T-helper 1 cell treated with Interleukin-12 subunit alpha and Interleukin-12 subunit beta and Interleukin-4 antibody, amounts not matched to agents 30 μg/mL and 1 μg/mL, for 36 hours (primary cell): ENCODE data around the gene RBPMS2.

Experiments
- H3K27ac Mint-ChIP-seq: one replicate; pipeline ENCODE4 v1.8.0; 2021; ENCODE audit warnings: mild to moderate bottlenecking, mixed read lengths
- H3K27me3 Mint-ChIP-seq: one replicate; pipeline ENCODE4 v1.8.0; 2021; ENCODE audit warnings: low read depth, mixed read lengths
- H3K36me3 Mint-ChIP-seq: one replicate; pipeline ENCODE4 v1.8.0; 2021; ENCODE audit warnings: low read depth, mixed read lengths
- H3K4me1 Mint-ChIP-seq: one replicate; pipeline ENCODE4 v1.8.0; 2021; ENCODE audit warnings: low read depth, mixed read lengths
- H3K4me3 Mint-ChIP-seq: one replicate; pipeline ENCODE4 v1.8.0; 2021; ENCODE audit warnings: mild to moderate bottlenecking, moderate library complexity, mixed read lengths
- H3K9me3 Mint-ChIP-seq: one replicate; pipeline ENCODE4 v1.8.0; 2021; ENCODE audit warnings: mixed read lengths

The RBPMS2 gene

DNA sequence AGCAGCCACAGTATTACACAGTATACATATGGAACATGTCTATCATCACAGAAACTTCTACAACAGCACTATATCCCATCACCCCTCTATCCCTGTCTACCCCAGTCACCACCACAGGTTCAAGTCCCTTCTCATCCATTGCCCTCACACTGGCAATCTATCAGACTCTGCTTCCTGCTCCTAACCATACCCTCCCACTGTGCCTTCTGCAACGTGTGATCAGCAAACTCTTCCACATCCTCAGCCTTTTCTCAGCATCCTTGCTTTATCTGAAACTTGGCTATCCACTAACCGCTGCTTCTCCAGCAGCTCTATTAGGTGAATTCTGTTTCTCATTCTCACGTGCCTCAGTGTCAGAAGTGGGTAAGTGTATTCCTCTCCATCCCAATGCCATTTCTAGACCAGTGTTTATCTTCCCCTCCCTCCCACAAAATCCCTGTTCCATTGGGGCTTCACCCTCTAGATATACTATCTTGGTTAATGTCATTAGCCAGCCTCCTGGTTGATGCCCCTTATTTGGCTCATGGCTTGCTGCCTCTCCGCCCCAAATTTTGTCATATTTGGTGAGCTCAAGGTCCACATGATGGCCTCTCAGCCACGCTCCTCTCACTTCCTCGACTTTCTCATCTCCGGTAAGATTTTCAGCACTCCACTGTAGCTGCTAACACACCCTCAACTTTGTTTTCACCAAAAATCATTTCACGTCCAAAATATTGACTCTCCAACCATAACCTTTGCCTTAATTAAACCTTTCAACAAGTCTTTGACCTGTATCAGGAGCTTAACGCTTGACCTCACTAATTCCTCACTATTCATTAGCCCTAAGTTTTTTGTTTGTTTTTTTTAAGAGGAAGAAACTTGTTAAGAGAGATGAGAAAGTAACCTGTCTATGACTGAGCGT, 69.1 kb downstream of the RBPMS2 start:
- no peak overlapping the region for H3K4me3 Mint-ChIP-seq
- peaks cover 5% of the 10 kb centered on the region for H3K27me3 Mint-ChIP-seq
- H3K4me1 Mint-ChIP-seq = peaks cover 15% of the 10 kb centered on the region
- H3K9me3 Mint-ChIP-seq = no peaks in the 10 kb centered on the region
- H3K36me3 Mint-ChIP-seq = peaks cover 5% of the 10 kb centered on the region
- H3K27ac Mint-ChIP-seq = no peak overlapping the region

DNA sequence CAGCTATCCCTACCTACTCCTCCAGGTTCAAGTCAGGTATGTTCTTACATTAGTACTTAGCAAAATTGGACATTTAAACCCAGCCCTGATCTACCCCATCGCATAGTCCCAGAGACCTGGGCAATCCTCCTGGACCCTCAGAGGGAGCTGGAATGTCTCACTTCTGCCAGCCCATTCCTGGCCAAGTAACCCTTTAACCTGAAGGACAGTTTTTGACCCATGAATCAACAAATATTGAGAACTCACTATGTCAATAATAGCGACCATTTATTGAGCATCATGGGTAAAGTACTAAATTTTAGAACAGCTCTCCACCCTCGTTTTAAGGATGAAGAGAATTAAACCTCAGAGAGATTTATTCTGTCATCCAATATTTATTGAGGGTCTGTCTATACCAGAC, 70.4 kb downstream of the RBPMS2 start:
- Mint-ChIP-seq H3K9me3 (no peaks in the 10 kb centered on the region), H3K4me3 (no peak overlapping the region), H3K4me1 (peaks cover 27% of the 10 kb centered on the region), H3K27me3 (peaks cover 5% of the 10 kb centered on the region), H3K36me3 (peaks cover 9% of the 10 kb centered on the region), H3K27ac (no peak overlapping the region)

DNA sequence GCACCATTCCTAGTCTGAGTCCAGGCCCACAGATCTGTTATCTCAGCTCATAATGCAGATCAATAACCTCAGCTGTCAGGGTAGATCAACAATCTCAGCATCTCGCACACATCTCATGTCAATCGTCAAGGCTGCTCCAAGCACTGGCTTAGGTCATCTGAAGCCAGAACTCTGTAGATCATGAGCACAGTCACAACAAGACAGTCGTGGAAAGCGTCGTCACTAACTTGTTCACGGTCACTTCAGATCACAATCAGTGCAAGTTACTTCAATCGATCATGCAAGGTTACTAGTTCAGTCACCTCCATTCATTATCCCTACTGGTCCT, 71.8 kb downstream of the RBPMS2 start:
- Mint-ChIP-seq H3K36me3 (peaks cover 12% of the 10 kb centered on the region), H3K9me3 (no peaks in the 10 kb centered on the region), H3K27me3 (peaks cover 5% of the 10 kb centered on the region), H3K4me3 (peak overlapping the region; percentile 91), H3K27ac (peak overlapping the region; percentile 16), H3K4me1 (peaks cover 35% of the 10 kb centered on the region)

DNA sequence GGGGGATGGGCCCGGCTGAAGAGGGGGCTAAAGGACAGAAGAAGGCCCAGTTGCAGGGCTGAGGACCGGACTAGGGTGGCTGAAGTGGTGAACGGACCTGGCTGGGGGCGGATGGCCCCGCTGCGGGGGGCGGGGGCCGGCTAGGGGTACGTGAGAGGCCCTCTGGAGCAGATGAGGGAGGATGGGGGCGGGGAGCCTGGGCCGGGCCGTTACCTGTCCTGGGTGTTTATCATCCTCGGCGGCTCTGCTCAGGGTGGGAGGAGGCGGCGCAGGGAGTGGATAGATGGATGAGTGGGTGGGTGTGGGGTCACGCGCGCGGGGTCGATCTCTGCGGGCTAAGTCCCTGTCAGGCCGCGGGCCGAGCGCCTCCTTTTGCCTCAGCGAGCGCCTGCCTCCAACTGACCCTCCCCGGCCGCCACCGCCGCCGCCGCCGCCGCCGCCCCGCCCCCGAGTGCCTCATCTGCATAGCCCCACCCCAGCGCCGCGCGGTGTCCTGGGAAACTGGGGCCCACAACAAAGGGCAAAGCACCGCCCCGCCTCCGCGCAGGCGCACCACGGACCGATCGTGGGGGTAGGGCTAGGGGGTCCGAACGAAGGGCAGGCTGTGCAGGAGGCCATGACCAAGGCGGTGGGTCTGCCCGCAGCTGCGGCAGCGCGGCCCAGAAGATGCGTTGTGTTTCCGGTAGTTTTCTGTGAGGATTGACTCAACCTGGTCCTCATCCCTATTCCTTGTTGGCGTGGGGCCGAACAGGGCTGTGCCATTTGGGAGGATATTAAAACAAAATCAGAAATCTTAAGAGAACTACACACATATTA, 72.4 kb downstream of the RBPMS2 start:
- Mint-ChIP-seq H3K9me3 (no peaks in the 10 kb centered on the region), H3K4me1 (peaks cover 39% of the 10 kb centered on the region), H3K4me3 (peak overlapping the region; percentile 91), H3K27me3 (peaks cover under 1% of the 10 kb centered on the region), H3K27ac (peak overlapping the region; percentile 16), H3K36me3 (peaks cover 12% of the 10 kb centered on the region)

DNA sequence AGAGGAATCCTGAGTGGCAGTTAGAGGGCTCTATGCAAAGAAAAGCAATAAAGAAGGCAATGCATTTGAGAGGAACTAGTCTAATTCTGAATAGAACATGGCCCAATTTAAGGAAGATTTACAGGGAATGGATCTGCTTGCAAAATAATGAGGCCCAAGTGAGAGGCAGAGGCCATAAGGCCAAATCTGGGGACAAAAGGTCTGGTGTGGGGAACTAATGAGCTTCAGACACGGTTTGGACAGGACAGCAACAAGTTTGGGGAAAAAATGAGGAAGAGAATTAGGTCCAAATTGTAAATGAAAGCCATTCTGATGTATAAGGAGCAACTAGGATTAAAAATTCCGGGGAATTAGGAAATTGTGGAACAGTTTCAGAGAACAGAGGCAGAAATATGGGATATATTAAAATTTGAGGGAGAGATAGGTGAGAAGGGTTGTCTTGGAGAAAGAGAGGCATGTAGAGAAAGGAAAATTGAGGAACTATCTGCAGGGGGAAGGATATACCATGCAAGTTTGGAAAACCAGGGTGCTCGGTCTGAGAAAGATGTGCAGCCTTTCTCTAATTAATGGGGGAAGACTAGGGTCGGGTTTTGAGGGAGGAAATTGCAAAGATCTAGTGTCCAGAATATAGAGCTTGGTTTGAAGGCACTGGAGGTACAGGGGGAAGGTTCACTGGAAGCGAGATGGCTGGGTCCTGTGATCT, 73.8 kb downstream of the RBPMS2 start:
- Mint-ChIP-seq H3K4me3 (peak overlapping the region; percentile 91), H3K36me3 (peaks cover 12% of the 10 kb centered on the region), H3K4me1 (peaks cover 43% of the 10 kb centered on the region)

DNA sequence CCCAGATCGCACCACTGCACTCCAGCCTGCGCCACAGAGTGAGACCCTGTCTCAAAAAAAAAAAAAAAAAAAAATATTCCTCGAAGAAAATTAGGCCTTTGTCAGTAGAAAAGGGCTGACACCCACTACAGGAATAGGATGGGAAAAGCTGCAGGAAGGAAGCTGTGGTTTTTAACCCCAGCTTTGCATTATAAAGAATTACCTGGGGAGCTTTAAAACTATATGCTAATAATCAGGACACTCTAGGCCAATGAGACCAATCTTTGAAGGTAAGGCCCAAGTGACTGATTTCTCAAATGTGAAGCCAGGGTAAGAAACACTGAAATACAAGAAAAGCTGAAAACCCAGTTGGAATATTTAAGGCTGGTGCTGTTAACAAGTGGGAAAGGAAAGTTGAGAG, 74.3 kb downstream of the RBPMS2 start:
- peaks cover 12% of the 10 kb centered on the region for H3K36me3 Mint-ChIP-seq
- H3K9me3 Mint-ChIP-seq = no peaks in the 10 kb centered on the region
- H3K4me3 Mint-ChIP-seq = peak overlapping the region; percentile 91
- no peaks in the 10 kb centered on the region for H3K27me3 Mint-ChIP-seq
- peak overlapping the region; percentile 1 for H3K27ac Mint-ChIP-seq
- H3K4me1 Mint-ChIP-seq = peaks cover 43% of the 10 kb centered on the region

More for the DNA sequence above, 73.8 kb downstream of the RBPMS2 start:
- Mint-ChIP-seq H3K27ac (peak overlapping the region; percentile 78), H3K9me3 (no peaks in the 10 kb centered on the region), H3K27me3 (no peaks in the 10 kb centered on the region)

DNA sequence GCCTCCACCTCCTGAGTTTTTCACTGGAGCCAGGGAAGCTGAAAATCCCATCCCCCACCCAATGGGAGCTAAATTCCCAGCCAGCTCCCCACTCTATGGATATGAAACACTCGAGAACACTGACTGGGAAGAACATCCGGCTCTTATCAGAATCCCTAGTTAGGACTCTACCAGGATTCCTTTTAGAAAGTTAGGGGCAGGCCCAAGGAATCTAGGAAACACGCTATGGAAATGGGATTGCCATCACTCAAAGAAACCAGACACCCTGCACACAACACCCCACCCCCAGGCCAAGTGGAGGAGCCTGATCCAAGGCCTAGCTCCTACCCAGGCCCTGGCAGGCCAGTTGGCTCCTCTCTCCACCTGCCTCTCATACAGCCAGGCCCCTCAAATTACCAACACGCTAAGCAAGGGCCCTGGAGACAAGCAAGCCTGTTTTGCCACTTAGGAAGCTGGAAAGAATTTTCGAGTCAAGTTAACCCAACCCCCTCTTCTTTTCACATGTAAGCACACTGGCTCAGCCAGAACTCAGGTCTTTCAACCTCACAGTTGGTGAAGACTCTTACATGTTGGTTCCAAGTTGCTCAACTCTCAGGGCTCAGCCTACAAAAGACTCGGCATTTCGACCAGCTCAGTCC, 75.5 kb downstream of the RBPMS2 start:
- H3K27ac Mint-ChIP-seq = no peak overlapping the region
- no peaks in the 10 kb centered on the region for H3K9me3 Mint-ChIP-seq
- H3K4me1 Mint-ChIP-seq = peaks cover 47% of the 10 kb centered on the region
- no peak overlapping the region for H3K4me3 Mint-ChIP-seq
- no peaks in the 10 kb centered on the region for H3K27me3 Mint-ChIP-seq
- peaks cover 17% of the 10 kb centered on the region for H3K36me3 Mint-ChIP-seq

DNA sequence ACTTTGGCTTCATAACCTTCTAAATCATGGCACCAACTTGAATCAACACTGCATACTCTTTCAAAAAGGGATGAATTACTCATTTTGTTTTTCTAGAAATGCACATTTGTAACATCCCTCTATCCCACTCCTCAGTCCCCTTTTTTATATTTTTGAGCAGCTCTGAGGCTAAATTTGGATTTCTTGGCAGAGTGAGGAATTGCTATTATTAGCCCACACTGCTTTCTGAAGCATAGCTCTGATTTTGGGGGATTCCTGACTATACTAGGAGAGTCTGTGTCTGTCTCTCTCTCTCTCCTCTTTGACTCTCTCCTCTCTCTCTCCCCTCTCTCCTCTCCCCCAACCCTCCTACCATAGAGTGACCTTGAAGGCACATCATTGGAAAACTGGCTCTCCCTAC, 76.6 kb downstream of the RBPMS2 start:
- Mint-ChIP-seq H3K27ac (peak overlapping the region; percentile 18), H3K4me1 (peaks cover 47% of the 10 kb centered on the region), H3K4me3 (no peak overlapping the region), H3K9me3 (no peaks in the 10 kb centered on the region), H3K36me3 (peaks cover 17% of the 10 kb centered on the region), H3K27me3 (no peaks in the 10 kb centered on the region)

DNA sequence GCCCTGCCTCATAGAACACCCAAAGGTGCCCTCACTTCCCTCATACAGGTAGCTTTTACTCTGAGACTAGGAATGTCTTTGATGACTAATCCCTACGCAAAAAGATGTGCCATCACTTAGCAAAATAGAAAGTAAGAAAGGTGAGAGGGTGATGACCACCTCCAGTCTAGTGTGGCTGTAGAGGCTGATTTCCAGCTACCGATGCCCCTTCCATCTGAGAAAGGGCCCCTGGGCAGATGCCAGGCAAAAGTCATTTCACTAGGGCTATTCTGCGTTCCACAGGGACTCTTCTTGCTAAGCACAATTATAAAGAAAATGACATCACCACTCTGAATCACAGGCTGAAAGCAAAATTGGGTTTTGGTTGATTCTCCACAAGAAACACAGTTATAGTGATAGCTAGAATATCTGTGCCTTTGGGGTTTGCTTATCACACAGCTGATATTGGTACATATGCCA, 77.4 kb downstream of the RBPMS2 start:
- Mint-ChIP-seq H3K27me3 (no peaks in the 10 kb centered on the region), H3K9me3 (no peaks in the 10 kb centered on the region), H3K27ac (no peak overlapping the region), H3K4me3 (no peak overlapping the region), H3K36me3 (peaks cover 17% of the 10 kb centered on the region), H3K4me1 (peaks cover 42% of the 10 kb centered on the region)

DNA sequence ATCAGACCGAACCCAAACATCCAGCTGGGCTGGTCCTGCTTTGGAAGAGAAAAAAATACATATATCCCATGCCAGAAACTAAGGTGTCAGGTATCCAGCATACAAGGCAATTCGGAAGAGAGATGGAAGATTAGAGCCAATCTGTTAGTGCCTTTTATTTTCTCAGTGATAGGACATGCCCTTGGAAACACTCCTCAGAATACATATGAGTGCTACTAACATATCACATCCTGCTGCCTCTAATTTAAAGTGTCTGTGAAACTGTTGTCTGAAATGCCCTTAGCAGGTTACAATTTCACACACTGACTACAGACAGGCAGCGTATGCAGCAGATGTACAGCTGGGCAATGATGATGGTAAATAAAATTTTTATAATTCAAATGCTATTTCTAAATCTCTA, 78.9 kb downstream of the RBPMS2 start:
- Mint-ChIP-seq H3K4me1 (peaks cover 34% of the 10 kb centered on the region), H3K36me3 (peaks cover 14% of the 10 kb centered on the region), H3K4me3 (no peak overlapping the region), H3K27me3 (no peaks in the 10 kb centered on the region), H3K9me3 (no peaks in the 10 kb centered on the region), H3K27ac (no peak overlapping the region)

DNA sequence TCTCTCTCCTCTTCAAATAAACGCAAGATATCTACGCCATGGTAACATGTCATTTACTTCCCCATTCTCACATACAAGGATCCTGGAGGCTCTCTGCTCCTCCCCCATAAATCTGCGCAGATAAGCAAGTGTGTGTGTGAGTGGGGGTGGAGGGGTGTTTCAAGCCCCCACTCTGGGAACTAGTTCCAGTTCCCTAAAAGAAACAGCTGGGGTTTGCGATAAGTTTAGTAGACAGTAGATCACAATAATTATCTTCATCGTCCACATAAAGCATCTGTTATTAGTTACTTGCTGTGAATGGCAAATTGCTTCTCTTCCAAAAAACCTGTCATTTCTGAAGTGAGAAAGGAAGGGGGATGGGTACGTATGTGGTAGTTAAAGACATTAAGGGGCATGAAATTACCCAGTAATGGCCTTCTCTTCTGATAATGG, 79.8 kb downstream of the RBPMS2 start:
- Mint-ChIP-seq H3K27me3 (no peaks in the 10 kb centered on the region), H3K4me1 (peaks cover 25% of the 10 kb centered on the region), H3K4me3 (no peak overlapping the region)

DNA sequence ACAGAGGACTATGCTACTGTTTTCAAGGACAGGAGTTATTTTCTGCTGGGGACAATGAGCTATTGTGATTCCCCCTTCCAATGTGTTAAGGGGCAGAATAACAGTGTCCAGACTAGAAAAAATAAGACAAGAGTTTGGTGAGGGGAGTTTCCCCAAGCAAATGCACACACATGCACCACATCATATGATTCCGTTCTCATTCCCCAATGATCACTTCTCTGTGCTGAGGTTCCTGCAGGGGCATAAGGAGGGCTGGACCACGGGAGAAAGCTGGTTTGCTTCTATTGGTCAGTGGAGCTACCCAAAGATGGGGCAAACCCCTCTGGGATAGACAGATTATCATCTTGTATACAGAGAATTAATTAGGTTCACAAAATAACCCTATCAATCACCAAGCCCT, 80.6 kb downstream of the RBPMS2 start:
- H3K36me3 Mint-ChIP-seq = peaks cover 13% of the 10 kb centered on the region
- no peak overlapping the region for H3K4me3 Mint-ChIP-seq
- H3K9me3 Mint-ChIP-seq = no peaks in the 10 kb centered on the region
- H3K27me3 Mint-ChIP-seq = no peaks in the 10 kb centered on the region
- peaks cover 21% of the 10 kb centered on the region for H3K4me1 Mint-ChIP-seq
- H3K27ac Mint-ChIP-seq = no peak overlapping the region

More for the DNA sequence above, 79.8 kb downstream of the RBPMS2 start:
- no peaks in the 10 kb centered on the region for H3K9me3 Mint-ChIP-seq
- H3K27ac Mint-ChIP-seq = no peak overlapping the region
- peaks cover 16% of the 10 kb centered on the region for H3K36me3 Mint-ChIP-seq

DNA sequence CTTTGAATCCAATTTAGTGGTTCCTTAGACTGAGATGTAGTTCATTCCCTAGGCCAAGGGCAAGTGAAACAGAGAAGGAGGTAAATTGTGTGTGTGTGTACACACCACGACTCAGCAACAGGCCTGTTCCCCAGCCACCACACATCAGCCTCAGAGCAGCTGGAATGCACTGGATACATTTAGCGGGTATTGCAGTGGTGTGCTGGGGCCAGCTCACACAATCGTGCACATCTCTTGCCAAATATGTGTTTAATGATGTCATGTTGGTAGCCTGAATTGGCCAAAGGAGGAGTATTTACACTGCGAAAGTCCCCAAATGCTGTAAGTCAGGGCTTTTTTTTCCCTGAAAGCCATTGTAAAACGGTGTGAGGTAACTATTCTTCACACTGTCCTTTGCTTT, 82.3 kb downstream of the RBPMS2 start:
- H3K27me3 Mint-ChIP-seq = no peaks in the 10 kb centered on the region
- H3K9me3 Mint-ChIP-seq = no peaks in the 10 kb centered on the region
- H3K27ac Mint-ChIP-seq = no peak overlapping the region
- H3K36me3 Mint-ChIP-seq = peaks cover 12% of the 10 kb centered on the region
- H3K4me3 Mint-ChIP-seq = no peak overlapping the region
- peaks cover 8% of the 10 kb centered on the region for H3K4me1 Mint-ChIP-seq
